A549 (cell line): Measurements from ENCODE around the gene VPS13D.

Experiments used
- CTCF ChIP-seq: fragments of >200 bp; sonication (Bioruptor Twin); formaldehyde crosslinking; IDR thresholded peaks from 3 replicates; pipeline ENCODE4 v1.5.1; 2016
- EP300 ChIP-seq, 2 experiments: fragments of >200 bp; sonication (Bioruptor Twin); formaldehyde crosslinking; IDR thresholded peaks; 2 replicates in 1 of 2; 3 replicates in 1 of 2; pipeline ENCODE4 v1.6.1; 2016 to 2017
- KDM1A ChIP-seq: fragments of 200-600 bp; sonication (generic); IDR thresholded peaks from 2 replicates; pipeline ENCODE4 v1.6.1; 2016; ENCODE audit warnings: low read depth, mild to moderate bottlenecking
- MAX ChIP-seq: IDR thresholded peaks from 2 replicates; pipeline ENCODE4 v1.6.1; 2012
- MYC ChIP-seq: IDR thresholded peaks from 2 replicates; pipeline ENCODE4 v1.6.1; 2012; ENCODE audit warnings: mild to moderate bottlenecking, inconsistent platforms, low read length, improper control_type of control experiment, borderline replicate concordance
- NR3C1 ChIP-seq: fragments of >200 bp; sonication (Bioruptor Twin); formaldehyde crosslinking; IDR thresholded peaks from 3 replicates; pipeline ENCODE4 v1.6.1; 2017
- POLR2A ChIP-seq: IDR thresholded peaks from 2 replicates; pipeline ENCODE4 v1.6.1; 2012; ENCODE audit warnings: mild to moderate bottlenecking, low read length
- POLR2AphosphoS2 ChIP-seq: conservative IDR thresholded peaks from 2 replicates; pipeline ENCODE4 v1.6.1; 2012; ENCODE audit warnings: low read length, improper control_type of control experiment, inconsistent platforms
- RNF2 ChIP-seq: fragments of 200-600 bp; sonication (generic); IDR thresholded peaks from 2 replicates; pipeline ENCODE4 v1.6.1; 2016; ENCODE audit warnings: low read depth, mild to moderate bottlenecking, antibody characterized with exemption, moderate library complexity, borderline replicate concordance
- SREBF2 ChIP-seq: fragments of 450-650 bp; IDR thresholded peaks from 2 replicates; pipeline ENCODE4 v1.6.1; 2014; ENCODE audit warnings: mild to moderate bottlenecking, moderate library complexity

GRCh38 chr1:12450756-12451559 lies 221.1 kb downstream of the VPS13D start:
- TF ChIP-seq CTCF (no peak), EP300 (IDR thresholded peaks at IDR 0.05) (no peak), POLR2AphosphoS2 (no peak), KDM1A (no peak), SREBF2 (no peak), MYC (no peak), POLR2A (no peak), MAX (no peak), NR3C1 (no peak), RNF2 (no peak)
